Stimulated activated CD4-positive, alpha-beta T cell treated with anti-CD3 and anti-CD28 coated beads, Interleukin-15, amount 100 ng/mL, for 1 hour (primary cell): ENCODE measurements around the gene CLDN9.

Experiments used
- DNase-seq, 2 donors: peaks; one replicate each; pipeline ENCODE4 v3.0.0-alpha.2; 2020; ENCODE audit warnings: low read depth in 1 of 2, low spot score in 1 of 2

The CLDN9 gene

DNA sequence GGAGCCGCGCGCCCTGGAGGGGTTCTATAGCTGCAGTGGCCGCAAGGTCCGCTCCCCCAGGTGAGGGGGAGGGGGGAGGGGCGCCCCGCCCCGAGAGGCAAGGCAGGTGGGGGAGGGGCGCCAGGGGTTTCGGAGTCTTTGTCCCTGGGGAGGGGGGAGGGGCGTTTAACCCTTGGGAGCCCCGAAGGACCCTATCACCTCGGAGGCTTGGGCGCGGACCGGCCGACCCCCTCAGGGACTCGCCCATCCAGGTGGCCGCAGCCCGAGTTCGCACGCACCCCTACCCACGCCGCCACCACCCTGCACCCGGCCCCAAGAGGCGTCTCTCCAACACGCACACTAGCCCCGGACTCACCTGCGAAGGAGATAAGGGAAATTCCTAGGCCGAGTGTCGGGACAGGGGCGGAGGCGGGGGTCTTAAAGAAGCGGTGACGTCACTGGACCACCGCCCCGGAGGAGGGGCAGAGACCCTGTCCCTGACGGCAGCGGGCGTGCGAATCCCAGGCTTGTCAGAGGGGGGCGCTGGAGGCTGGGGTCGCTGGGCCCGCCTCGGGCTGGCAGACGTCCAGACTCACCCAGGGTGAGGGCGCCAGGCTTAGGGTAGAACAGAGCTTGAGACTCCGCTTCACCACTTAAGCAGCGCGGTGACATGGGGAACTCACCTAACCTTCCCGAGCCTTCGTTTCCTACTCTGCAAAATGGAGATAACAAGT is 5.2 kb downstream of the CLDN9 start, which contains the start of gene CLDN6:
TSS of gene CLDN6 (minus strand) at position 390 of the 713 bp plus-strand sequence. CDS start 2,162 bp downstream, outside the sequence.
- DNase-seq, result no peak

DNA sequence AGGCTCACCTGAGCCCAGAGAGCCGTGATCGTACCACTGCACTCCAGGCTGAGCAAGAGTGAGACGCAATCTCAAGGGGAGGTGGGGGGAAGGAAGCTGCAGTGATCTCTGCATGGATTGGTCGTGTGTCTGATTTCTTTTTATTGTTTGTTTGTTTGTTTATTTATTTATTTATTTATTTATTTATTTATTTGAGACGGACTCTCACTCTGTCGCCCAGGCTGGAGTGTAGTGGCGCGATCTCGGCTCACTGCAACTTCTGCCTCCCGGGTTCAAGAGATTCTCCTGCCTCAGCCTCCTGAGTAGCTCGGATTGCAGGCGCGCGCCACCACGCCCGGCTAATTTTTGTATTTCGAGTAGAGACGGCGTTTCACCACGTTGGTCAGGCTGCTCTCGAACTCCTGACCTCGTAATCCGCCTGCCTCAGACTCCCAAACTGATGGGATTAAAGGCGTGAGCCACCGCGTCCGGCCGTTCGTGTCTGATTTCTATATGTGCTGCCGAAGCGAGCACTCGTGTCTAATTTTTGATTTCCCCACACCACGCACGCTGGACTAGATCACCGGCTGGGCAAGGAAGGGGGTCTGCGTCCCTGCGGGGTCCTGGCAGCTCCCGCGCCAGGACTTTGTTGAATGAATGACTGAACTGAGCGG is 7.0 kb downstream of the CLDN9 start:
- DNase-seq, result no peak

DNA sequence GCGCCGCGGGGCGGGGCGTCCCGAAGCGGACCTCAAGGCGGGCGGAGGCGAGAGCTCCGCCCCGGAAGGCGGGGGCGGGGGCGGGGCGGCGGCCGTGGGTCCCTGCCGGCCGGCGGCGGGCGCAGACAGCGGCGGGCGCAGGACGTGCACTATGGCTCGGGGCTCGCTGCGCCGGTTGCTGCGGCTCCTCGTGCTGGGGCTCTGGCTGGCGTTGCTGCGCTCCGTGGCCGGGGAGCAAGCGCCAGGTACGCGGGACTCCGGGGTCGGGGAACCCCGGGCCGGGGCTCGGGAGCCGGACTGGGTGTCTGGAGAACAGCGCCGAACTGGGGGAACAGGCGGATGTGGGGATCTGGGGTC is 7.5 kb downstream of the CLDN9 start, which contains the start of gene TNFRSF12A:
TSS of gene TNFRSF12A (plus strand) at position 122 of the 357 bp plus-strand sequence. CDS start at position 152, 30 bp downstream.
- peak; percentile 36 to 50 for DNase-seq

DNA sequence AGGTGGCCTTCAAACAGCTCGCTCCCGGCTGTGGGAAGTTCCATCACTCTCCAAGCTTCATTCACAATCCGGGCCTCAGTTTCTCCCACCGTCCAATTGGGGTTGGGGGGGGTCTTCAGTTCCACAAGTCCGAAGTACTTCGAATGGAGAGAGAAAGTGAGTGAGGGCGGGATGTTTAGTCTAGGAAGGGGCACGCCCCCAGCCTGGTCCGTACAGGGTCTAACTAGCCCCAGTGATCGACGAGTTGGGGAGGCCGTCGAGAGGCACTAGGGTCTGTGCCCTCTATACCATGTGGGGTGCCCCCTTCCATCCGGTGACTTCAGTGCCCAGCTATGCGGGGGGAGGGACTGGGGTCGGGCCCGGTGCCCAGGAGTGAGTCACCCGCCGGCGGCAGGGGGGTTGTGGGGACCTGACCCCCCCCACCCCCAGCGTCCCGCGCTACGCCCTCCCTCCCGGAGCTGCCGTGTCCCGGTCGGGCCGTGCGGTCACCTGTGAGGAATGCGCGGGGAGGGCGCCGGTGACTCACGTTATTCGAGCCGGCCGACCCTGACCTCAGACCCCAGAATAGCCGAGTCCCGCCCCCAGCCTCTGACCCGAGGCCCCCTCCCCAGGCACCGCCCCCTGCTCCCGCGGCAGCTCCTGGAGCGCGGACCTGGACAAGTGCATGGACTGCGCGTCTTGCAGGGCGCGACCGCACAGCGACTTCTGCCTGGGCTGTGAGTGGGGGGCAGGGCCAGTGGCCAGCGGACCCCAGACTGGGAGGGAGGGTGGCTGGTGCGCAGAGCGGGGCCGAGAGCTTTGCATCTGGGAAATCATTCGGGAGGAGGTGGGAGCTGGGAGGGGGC is 8.1 kb downstream of the CLDN9 start:
- peak in 1 of 2 donors; percentile 49 for DNase-seq

DNA sequence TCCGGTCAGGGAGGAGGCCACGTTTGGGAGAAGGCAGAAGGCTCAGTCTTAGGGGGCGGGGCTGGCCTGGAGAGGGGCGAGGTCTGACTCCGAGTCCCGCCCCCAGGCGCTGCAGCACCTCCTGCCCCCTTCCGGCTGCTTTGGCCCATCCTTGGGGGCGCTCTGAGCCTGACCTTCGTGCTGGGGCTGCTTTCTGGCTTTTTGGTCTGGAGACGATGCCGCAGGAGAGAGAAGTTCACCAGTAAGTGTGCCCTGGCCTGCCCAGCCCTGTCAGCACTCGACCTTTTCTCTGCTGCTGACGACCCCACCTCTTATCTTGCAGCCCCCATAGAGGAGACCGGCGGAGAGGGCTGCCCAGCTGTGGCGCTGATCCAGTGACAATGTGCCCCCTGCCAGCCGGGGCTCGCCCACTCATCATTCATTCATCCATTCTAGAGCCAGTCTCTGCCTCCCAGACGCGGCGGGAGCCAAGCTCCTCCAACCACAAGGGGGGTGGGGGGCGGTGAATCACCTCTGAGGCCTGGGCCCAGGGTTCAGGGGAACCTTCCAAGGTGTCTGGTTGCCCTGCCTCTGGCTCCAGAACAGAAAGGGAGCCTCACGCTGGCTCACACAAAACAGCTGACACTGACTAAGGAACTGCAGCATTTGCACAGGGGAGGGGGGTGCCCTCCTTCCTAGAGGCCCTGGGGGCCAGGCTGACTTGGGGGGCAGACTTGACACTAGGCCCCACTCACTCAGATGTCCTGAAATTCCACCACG is 8.9 kb downstream of the CLDN9 start:
- DNase-seq, result peak; percentile 67 to 72

DNA sequence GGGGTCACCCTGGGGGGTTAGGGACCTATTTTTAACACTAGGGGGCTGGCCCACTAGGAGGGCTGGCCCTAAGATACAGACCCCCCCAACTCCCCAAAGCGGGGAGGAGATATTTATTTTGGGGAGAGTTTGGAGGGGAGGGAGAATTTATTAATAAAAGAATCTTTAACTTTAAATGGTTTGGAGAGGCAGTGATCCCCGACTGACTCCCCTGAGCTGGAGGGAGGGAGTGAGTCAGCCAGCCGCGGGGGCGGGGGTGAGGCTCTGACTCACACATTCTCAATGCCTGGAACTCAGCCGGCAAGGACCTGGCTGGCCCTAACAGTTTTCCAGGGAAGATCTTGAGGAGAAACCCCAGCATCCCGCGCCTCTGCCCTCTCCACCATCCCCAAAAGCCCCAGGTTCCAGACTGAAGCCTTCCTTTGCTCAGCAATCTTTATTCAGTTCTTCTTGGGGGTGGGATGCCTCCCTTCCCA is 9.5 kb downstream of the CLDN9 start:
- peak; percentile 70 to 90 for DNase-seq

DNA sequence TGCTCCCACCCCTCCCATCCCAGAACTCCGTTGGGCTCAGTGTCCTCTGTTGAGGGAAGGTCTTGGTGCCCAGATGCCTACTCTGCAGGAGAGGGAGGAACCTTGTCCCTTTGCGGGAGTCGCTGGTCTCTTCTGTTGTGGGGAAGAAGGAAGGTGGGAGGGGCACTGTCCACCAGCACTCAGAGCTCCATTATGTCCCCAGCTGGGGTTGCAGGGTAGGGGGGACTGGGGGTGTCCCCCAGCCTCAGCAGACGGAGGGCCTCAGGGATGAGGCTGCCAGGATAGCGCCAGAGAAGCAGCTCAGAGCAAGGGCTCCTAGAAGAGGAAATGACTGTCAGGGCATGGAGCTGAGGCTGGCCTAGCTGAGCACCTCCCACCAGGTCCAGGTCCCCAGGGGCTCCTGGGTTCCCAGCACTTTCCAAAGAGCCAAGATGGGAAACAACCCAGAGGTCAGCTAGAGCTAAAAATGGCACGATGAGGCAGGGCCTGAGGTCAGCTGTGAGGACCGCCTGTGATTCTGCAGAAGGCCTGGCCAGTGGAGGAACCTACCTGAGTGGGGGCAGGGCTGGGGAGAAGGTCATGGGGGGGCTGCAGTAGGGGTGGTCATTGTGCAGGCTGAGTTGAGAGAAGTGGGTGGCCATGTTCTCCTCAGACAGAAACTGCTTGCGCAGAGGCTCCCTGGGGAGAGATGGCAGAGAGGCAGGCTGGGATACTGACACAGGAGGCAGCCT is 10.1 kb downstream of the CLDN9 start:
- no peak for DNase-seq

DNA sequence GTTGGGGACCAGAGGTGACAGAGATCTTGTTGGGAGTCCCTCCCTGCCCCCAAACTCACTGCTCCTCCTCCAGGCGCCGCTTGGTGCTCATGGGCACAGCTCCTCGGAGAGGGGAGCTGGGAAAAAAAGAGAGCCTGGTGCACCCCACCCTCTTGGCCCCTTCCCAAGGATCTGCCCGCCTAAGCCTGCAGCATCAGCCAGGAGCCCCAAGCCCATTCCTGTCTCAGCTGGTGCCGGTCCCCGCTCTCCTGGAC is 10.6 kb downstream of the CLDN9 start:
- DNase-seq, result no peak

DNA sequence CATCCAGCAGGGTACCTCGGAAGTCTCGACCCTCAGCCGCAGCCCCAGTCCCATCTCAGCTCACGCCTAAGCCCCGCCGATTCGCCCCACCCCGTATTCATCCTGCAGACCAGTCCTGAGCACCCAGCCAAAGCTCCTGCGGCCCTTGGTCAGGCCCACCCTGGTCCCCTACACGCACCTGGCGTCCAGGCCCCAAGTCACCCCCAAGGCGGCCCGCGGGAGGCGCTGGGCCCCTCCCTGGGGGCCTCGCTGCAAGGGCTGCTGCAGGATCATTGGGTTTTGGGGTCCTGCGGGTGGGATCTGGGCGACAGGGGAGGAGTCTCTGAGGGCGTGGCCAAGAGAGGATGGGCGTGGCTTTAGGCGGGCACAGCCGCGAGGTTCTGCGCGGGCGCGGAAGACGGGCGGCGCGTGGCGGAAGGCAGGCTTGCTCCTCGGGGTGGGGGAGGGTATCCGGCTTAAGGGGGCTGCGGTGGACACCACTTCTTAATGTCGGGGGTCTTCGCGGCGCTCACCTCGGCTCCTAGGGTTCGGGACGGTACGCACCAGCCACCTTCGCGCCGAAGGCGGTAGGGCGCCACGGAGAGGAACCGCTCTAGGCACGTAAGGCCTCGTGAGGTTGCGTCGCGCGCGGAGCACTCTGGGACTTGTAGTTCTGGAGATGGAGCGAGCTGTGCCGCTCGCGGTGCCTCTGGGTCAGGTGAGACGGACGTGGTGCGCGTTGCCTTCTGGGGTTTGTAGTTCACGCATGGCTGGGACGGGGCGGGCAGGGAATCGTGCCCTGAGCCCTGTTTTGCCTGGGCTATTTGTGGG is 11.2 kb downstream of the CLDN9 start, which contains the start of the genes HCFC1R1 and THOC6:
TSS of gene HCFC1R1 (minus strand) at position 274 of the 810 bp plus-strand sequence. CDS start at position 273, 1 bp downstream.
TSS of gene THOC6 (plus strand) at position 367 of the 810 bp plus-strand sequence. CDS start at position 659, 292 bp downstream.
- DNase-seq, result peak; percentile 83 to 87

DNA sequence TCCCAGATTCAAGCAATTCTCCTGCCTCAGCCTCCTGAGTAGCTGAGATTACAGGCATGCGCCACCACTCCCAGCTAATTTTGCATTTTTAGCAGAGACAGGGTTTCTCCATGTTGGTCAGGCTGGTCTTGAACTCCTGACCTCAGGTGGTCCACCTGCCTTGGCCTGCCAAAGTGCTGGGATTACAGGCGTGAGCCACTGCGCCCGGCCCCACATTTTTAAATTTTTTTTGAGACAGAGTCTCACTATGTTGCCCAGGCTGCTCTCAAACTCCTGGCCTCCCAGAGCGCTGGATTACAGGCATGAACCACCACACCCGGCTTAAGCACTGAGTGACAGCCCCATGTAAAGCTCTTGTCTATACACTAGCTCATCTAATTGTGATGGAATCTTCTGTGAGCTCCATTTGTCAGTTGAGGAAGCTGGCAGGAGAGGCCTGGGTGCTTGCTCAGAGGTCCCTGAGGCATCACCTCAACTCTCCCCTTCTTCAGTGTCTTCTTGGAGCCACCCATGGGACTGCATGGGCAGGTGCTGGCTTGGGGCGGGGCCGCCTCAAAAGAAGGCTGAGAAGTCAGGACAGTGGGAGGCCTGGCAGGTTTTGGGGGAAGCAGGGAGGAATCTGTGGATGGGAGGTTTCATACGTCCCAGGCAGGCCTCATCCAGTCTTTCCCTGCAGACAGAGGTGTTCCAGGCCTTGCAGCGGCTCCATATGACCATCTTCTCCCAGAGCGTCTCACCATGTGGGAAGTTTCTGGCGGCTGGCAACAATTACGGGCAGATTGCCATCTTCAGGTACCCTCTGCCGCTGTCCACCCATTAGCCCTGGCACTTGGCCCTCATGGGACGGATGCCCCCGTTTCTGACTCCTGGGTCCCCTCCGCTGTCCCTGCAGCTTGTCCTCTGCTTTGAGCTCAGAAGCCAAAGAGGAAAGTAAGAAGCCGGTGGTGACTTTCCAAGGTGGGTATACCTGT is 12.6 kb downstream of the CLDN9 start:
- no peak for DNase-seq

DNA sequence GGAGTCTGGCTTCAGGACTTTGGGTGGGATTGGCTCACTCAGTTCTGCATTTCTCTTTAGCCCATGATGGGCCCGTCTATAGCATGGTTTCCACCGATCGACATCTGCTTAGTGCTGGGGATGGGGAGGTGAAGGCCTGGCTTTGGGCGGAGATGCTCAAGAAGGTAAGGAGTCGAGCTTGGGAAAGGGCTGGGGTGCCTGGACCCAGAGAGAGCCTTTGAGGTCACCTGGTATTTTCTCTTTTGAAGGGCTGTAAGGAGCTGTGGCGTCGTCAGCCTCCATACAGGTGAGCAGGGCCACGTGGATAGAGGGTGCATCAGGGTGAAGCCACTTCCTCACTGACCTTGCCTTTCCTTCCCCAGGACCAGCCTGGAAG is 13.3 kb downstream of the CLDN9 start:
- no peak for DNase-seq

DNA sequence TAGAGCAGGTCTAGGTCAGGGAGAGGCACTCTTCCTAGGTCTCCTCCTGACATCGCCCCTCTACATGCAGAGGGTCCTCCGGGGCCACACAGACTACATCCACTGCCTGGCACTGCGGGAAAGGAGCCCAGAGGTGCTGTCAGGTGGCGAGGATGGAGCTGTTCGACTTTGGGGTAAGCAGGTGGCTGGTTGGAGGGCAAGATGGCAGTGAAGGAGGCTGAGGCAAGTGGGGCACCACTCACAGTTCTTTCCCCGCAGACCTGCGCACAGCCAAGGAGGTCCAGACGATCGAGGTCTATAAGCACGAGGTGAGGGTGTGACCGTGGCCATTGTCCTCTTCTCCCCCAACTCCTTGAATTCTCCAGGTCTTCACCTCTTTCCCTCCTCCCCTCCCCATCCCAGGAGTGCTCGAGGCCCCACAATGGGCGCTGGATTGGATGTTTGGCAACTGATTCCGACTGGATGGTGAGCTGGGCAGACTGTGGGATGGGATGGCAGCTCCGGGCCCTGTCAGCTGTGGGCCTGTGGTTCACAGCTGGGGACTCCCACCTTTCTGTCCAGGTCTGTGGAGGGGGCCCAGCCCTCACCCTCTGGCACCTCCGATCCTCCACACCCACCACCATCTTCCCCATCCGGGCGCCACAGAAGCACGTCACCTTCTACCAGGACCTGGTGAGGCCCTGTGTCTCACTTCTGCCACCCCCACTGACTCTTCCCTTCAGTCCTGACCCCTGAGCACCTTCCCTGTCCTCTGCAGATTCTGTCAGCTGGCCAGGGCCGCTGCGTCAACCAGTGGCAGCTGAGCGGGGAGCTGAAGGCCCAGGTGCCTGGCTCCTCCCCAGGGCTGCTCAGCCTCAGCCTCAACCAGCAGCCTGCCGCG is 14.1 kb downstream of the CLDN9 start:
- no peak for DNase-seq

DNA sequence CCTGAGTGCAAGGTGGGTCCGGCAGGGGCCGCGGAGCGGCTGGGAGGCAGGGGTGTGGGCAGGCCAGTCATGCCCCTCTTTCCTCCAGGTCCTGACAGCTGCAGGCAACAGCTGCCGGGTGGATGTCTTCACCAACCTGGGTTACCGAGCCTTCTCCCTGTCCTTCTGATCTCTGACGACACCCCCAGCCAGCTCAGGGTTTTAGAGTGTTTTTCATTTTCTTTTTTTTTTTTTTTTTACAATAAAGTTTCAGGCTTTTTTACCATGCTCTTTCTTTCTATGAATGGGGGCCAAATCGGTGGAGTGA is 14.7 kb downstream of the CLDN9 start:
- DNase-seq, result no peak

DNA sequence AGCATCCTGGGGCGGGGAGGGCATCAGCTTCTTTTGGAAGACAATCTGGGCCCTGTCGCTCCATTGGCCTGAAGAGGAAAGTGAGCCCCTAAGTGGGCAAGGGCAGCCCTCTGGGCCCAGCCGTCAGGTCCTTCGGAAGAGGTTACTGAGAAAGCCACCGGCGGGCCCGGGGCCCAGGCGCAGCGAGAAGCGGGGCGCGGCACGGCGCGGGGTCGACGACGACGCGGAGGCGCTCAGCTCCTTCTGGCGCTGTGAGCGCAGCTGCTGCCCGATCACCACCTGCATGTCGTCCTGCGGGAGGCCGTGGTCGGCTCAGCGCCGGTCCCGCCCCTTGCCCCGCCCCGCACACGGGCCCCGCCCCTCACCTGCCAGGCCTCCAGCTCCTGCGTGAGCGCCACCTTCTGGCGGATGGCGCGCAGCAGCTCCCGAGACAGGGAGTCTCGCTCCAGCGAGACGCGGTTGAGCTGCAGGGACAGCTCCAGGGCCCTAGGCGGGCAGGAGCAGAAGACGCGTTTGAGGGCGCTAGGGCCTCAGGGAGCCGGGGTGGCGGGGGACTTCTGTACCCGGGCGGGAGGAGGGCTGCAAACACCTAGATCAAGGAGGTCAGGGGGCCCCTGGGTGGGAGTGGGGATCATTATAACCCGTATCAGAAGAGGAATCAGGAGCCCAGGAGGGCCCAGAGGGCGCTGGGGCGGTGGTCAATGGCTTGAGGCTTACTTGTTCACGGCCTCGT is 15.4 kb downstream of the CLDN9 start:
- DNase-seq, result peak; percentile 77 to 87

DNA sequence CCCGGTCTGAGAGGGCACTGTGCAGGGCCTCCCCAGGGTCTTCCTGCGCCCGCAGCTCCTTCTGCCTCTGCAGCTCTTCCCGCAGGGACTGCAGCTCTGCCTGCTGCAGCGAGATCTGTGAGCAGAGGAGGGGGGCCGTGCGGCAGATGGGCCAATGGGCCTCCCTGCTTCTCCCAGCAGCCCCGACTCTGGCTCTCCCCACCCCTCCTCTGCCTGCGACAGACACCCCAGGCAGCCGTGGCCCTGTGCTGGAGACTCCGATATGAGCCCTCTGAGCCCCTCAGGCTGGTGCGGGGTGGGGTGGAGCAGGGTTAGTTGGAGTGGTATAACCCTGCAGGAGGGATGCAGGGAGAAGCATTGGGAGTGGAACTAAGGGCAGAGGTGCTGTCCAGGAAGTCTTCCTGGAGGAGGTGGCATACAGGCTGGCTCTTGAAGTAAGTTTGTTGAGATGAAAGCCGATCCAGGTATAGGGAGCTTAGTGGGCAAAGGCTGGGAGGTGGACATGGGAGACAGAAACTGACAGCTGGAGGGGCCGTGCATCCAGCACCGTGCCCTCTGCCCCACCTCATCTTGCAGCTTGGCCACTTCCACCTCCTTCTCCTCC is 16.1 kb downstream of the CLDN9 start:
- no peak for DNase-seq

DNA sequence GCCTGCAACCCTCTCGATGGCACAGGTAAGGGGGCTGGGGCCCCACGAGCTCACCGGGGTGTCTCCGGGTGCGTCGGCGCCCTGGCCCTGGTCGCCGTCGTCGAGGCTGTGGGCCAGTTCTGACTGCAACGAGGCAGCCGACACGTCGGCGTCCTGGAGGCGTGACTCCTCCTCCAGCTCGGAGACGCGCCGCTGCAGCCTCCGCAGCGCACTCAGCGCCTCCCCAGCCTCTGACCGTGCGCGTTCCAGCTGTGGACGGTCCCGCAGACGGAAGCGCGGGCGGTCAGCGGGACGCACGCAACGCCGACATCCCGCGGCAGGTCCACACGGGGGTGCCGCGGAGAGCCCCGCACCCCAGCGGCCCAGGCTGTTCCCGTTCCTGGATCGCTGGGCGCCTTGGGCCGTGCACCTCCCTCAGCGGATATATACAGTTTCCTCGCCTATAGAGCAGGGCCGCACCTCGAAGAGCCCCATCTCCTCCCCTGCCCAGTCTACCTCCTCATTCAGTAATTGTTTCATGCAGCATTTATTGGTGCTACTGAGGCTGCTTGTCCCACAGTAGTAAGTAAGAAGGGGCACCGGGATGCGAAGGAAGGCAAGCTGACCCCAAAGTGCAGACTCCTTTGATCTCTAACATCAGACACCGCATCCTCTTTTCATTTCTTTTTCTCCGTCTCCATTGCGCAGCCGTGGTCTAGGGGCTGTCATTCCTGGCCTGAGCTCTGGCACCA is 16.9 kb downstream of the CLDN9 start:
- no peak for DNase-seq
